Trophoblast cell (in vitro differentiated cells and primary cell): ENCODE results near the gene ABLIM3.
A peak's percentile ranks its signal among the peaks of the same experiment; 100 is the strongest.

Experiments
- DNase-seq, 2 donors: peaks; one replicate each; pipeline ENCODE4 v3.0.0-alpha.2; 2016
- H2AFZ ChIP-seq: 2 replicates; pipeline ENCODE4 v1.6.1; 2013; ENCODE audit warnings: low read length, moderate library complexity, mild to moderate bottlenecking; ENCODE audit not compliant: insufficient read depth, poor library complexity
- H2AK5ac ChIP-seq: 2 replicates; pipeline ENCODE4 v1.6.1; 2013; ENCODE audit warnings: mild to moderate bottlenecking, low read length
- H2BK120ac ChIP-seq: 2 replicates; pipeline ENCODE4 v1.6.1; 2013; ENCODE audit warnings: low read length, mild to moderate bottlenecking, moderate library complexity; ENCODE audit not compliant: insufficient read depth, poor library complexity
- H2BK12ac ChIP-seq: 2 replicates; pipeline ENCODE4 v1.6.1; 2013; ENCODE audit warnings: mild to moderate bottlenecking, low read length, moderate library complexity
- H2BK5ac ChIP-seq: 2 replicates; pipeline ENCODE4 v1.6.1; 2013; ENCODE audit warnings: low read length, low read depth, moderate library complexity, mild to moderate bottlenecking; ENCODE audit not compliant: poor library complexity
- H3K14ac ChIP-seq: 2 replicates; pipeline ENCODE4 v1.6.1; 2013; ENCODE audit warnings: mild to moderate bottlenecking, low read length
- H3K18ac ChIP-seq: 2 replicates; pipeline ENCODE4 v1.6.1; 2013; ENCODE audit warnings: mild to moderate bottlenecking, low read length
- H3K23ac ChIP-seq: 2 replicates; pipeline ENCODE4 v1.6.1; 2013; ENCODE audit warnings: low read length
- H3K27ac ChIP-seq: 2 replicates; pipeline ENCODE4 v1.5.1; 2013; ENCODE audit warnings: low read depth, mild to moderate bottlenecking, inconsistent platforms, low read length, moderate library complexity
- H3K27me3 ChIP-seq: 2 replicates; pipeline ENCODE4 v1.6.1; 2013; ENCODE audit warnings: inconsistent platforms, mild to moderate bottlenecking, low read length, moderate library complexity; ENCODE audit not compliant: insufficient read depth
- H3K36me3 ChIP-seq, 2 experiments: 1 replicate in 1 of 2; 2 replicates in 1 of 2; pipeline ENCODE4 v1.6.1; 2013; ENCODE audit warnings: low read length in 2 of 2, mild to moderate bottlenecking in 2 of 2, moderate library complexity in 1 of 2; ENCODE audit not compliant: insufficient read depth in 2 of 2, control insufficient read depth in 1 of 2
- H3K4ac ChIP-seq: 2 replicates; pipeline ENCODE4 v1.6.1; 2013; ENCODE audit warnings: low read depth, mild to moderate bottlenecking, low read length, moderate library complexity
- H3K4me1 ChIP-seq, 2 experiments: 1 replicate in 1 of 2; 2 replicates in 1 of 2; pipeline ENCODE4 v1.6.1; 2013; ENCODE audit warnings: low read length in 2 of 2, mild to moderate bottlenecking in 2 of 2, moderate library complexity in 1 of 2; ENCODE audit not compliant: insufficient read depth in 2 of 2, control insufficient read depth in 1 of 2
- H3K4me2 ChIP-seq: 2 replicates; pipeline ENCODE4 v1.6.1; 2013; ENCODE audit warnings: inconsistent platforms, mild to moderate bottlenecking, low read length, moderate library complexity
- H3K4me3 ChIP-seq: 2 replicates; pipeline ENCODE4 v1.5.1; 2013; ENCODE audit warnings: mild to moderate bottlenecking, low read depth, low read length, inconsistent platforms
- H3K79me1 ChIP-seq: one replicate; pipeline ENCODE4 v1.6.1; 2013; ENCODE audit warnings: low read length
- H3K79me2 ChIP-seq: 2 replicates; pipeline ENCODE4 v1.6.1; 2013; ENCODE audit warnings: low read length, mild to moderate bottlenecking; ENCODE audit not compliant: control insufficient read depth, insufficient read depth, poor library complexity
- H3K9ac ChIP-seq: 2 replicates; pipeline ENCODE4 v1.6.1; 2013; ENCODE audit warnings: mild to moderate bottlenecking, low read length
- H3K9me3 ChIP-seq: 2 replicates; pipeline ENCODE4 v1.6.1; 2013; ENCODE audit warnings: low read depth, mild to moderate bottlenecking, control low read depth, inconsistent platforms, low read length; ENCODE audit not compliant: insufficient read depth
- H4K12ac ChIP-seq: 2 replicates; pipeline ENCODE4 v1.6.1; 2013; ENCODE audit warnings: low read depth, mild to moderate bottlenecking, low read length, moderate library complexity
- H4K8ac ChIP-seq: 2 replicates; pipeline ENCODE4 v1.6.1; 2013; ENCODE audit warnings: low read depth, mild to moderate bottlenecking, low read length, moderate library complexity
- H4K91ac ChIP-seq: one replicate; pipeline ENCODE4 v1.6.1; 2013; ENCODE audit warnings: low read depth, mild to moderate bottlenecking, low read length, moderate library complexity
- WGBS: extraction: QIAGEN DNeasy Blood & Tissue Kit; methylation state at CpG from one replicate; pipeline ENCODE4 v1.1.7; 2013; ENCODE audit warnings: missing lambda C conversion rate; ENCODE audit not compliant: insufficient read length, insufficient coverage; ENCODE audit errors: extremely low coverage; 5-methylcytosine and 5-hydroxymethylcytosine counted together

The ABLIM3 gene

DNA sequence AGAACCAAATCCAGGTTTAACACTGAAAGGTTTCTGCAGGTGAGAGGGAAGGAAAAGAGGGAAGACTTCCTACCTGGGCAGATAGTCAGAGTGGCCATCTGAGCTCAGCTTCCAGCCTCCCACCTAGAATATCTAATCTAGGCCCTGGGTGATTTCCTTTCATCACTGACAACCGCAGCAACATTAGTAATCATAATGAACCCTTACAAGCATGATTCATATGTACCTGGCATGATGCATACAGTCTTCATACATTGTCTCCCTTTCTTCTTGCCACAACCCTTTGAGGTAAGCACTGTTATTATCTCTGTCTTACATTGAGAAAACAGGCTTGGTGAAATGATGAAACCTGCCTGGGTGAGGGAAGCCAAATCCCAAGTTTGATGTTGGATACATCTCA is 143.9 kb downstream of the ABLIM3 start:
- no peak overlapping the region for H3K27ac ChIP-seq
- H2AFZ ChIP-seq, result no peak overlapping the region
- peaks cover 4% of the 10 kb centered on the region for H3K9me3 ChIP-seq
- no peak overlapping the region for H4K8ac ChIP-seq
- H2BK5ac ChIP-seq, result no peak overlapping the region
- H3K4me3 ChIP-seq, result no peak overlapping the region
- H2AK5ac ChIP-seq, result no peak overlapping the region
- no peaks in the 10 kb centered on the region for H3K36me3 ChIP-seq
- H3K79me1 ChIP-seq, result no peaks in the 10 kb centered on the region
- no peak overlapping the region for H4K91ac ChIP-seq
- no peaks in the 10 kb centered on the region for H3K79me2 ChIP-seq
- no peak overlapping the region for H3K14ac ChIP-seq
- no peak overlapping the region for H3K9ac ChIP-seq
- H2BK12ac ChIP-seq, result no peak overlapping the region
- no peak overlapping the region for H3K18ac ChIP-seq
- no peak overlapping the region for H4K12ac ChIP-seq
- no peaks in the 10 kb centered on the region for H3K27me3 ChIP-seq
- H3K4me1 ChIP-seq, result peaks cover 0 to 13% of the 10 kb centered on the region in 2 experiments
- H3K23ac ChIP-seq, result no peak overlapping the region
- H2BK120ac ChIP-seq, result no peak overlapping the region
- no peak for DNase-seq
- no peak overlapping the region for H3K4me2 ChIP-seq
- no CpG with 5 or more reads among the region's 1 CpG for WGBS
- no peak overlapping the region for H3K4ac ChIP-seq

GRCh38 chr5:149288436-149288835 is 147.1 kb downstream of the ABLIM3 start:
- H3K4me1 ChIP-seq, result peaks cover 0 to 3% of the 10 kb centered on the region in 2 experiments
- H3K18ac ChIP-seq, result no peak overlapping the region
- no peak overlapping the region for H2AK5ac ChIP-seq
- no peak overlapping the region for H4K12ac ChIP-seq
- no peak overlapping the region for H2BK12ac ChIP-seq
- no peak overlapping the region for H3K23ac ChIP-seq
- H3K27ac ChIP-seq, result no peak overlapping the region
- no peak overlapping the region for H3K4ac ChIP-seq
- H2BK5ac ChIP-seq, result no peak overlapping the region
- no peak overlapping the region for H3K4me3 ChIP-seq
- no peak overlapping the region for H4K91ac ChIP-seq
- no CpG with 5 or more reads among the region's 8 CpGs for WGBS
- no peaks in the 10 kb centered on the region for H3K27me3 ChIP-seq
- no peak overlapping the region for H2BK120ac ChIP-seq
- H4K8ac ChIP-seq, result no peak overlapping the region
- H3K4me2 ChIP-seq, result no peak overlapping the region
- DNase-seq, result peak in 1 of 2 donors; percentile 36
- H3K9me3 ChIP-seq, result peaks cover 4% of the 10 kb centered on the region
- H3K14ac ChIP-seq, result no peak overlapping the region
- no peaks in the 10 kb centered on the region for H3K36me3 ChIP-seq
- peak overlapping the region; percentile 27 for H2AFZ ChIP-seq
- H3K79me1 ChIP-seq, result no peaks in the 10 kb centered on the region
- no peak overlapping the region for H3K9ac ChIP-seq
- H3K79me2 ChIP-seq, result no peaks in the 10 kb centered on the region

DNA sequence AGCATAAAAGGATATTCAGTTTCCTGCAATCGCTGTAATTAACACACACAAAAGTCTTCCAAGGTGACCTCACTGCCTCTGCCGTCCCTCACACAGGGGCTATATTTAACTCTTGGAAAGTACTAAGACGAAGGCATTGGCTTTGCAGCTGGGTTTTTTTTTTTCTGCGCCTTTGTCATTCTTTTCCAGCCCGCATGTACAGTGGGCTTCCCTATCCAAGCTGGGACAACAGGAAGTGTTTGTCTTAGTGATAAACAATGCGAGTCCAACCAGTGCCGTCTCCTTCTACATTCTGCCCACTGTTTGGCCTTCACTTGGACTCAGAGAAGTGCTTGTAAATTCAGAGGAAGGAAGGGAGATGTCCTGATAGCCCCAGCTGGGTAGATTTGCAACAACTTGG is 148.0 kb downstream of the ABLIM3 start:
- no peak overlapping the region for H2AK5ac ChIP-seq
- H3K36me3 ChIP-seq, result no peaks in the 10 kb centered on the region
- H4K91ac ChIP-seq, result no peak overlapping the region
- H3K18ac ChIP-seq, result no peak overlapping the region
- H3K14ac ChIP-seq, result no peak overlapping the region
- H3K9ac ChIP-seq, result no peak overlapping the region
- H4K8ac ChIP-seq, result no peak overlapping the region
- peaks cover 0 to 3% of the 10 kb centered on the region in 2 experiments for H3K4me1 ChIP-seq
- H3K27ac ChIP-seq, result no peak overlapping the region
- peak; percentile 57 to 87 for DNase-seq
- no peak overlapping the region for H2BK12ac ChIP-seq
- no peaks in the 10 kb centered on the region for H3K79me1 ChIP-seq
- H3K9me3 ChIP-seq, result peaks cover 4% of the 10 kb centered on the region
- no peak overlapping the region for H3K4me3 ChIP-seq
- no CpG with 5 or more reads among the region's 7 CpGs for WGBS
- H2BK5ac ChIP-seq, result no peak overlapping the region
- no peak overlapping the region for H3K4ac ChIP-seq
- H3K4me2 ChIP-seq, result no peak overlapping the region
- no peak overlapping the region for H4K12ac ChIP-seq
- H2BK120ac ChIP-seq, result no peak overlapping the region
- no peak overlapping the region for H3K23ac ChIP-seq
- H3K79me2 ChIP-seq, result no peaks in the 10 kb centered on the region
- peak overlapping the region; percentile 10 for H2AFZ ChIP-seq
- no peaks in the 10 kb centered on the region for H3K27me3 ChIP-seq

DNA sequence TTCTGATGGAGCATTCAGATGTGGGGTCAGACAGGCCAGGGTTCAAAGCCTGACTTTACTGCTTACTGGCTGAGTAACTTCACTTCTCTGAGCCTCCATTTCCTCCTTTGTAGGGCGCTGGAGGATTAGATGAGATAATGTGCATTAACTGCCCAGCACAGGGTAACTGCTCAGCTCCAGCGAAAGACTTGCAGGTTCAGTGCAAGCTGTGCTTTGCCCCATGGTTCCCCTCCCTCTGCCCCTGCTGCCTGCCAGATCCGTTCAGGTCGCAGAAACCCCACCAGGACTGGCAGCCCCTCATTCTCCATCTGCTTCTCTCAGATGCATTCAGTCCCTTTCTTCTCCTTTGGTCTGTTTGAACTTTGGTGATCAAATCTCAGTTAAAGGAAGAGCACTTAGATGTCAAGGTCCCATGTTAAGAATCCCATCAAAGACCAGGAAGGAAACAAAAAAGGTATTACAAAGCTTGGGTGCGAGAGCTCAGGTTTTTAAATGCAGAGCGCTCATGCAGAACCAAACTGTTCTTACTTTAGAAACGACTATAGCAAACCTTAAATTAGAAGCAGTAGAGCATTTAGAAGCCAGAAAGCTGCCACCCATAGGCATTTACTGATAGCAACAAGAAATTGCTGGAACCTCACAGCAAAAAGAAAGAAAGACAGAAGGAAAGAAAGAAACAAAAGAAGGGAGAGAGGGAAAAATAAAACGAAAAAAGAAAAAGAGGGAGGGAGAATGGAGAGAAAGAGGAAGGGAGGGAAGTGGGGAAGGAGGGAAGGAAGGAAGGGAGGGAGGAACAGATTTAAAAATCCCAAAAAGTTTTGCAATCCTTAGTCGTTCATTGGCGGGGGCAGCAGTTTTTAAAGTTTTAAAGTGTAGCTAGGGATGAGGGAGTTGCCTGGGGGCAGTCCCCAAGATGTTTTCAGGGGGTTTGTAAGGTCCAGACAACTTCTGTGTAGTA is 153.9 kb downstream of the ABLIM3 start:
- Histone ChIP-seq H3K4me2 (no peak overlapping the region), H2BK120ac (no peak overlapping the region), H3K79me1 (peaks cover 6% of the 10 kb centered on the region), H4K91ac (no peak overlapping the region), H3K79me2 (no peaks in the 10 kb centered on the region), H3K4me1 (peaks cover 9 to 13% of the 10 kb centered on the region in 2 experiments), H3K18ac (no peak overlapping the region), H2AK5ac (no peak overlapping the region), H3K27ac (no peak overlapping the region), H3K36me3 (no peaks in the 10 kb centered on the region), H3K27me3 (no peaks in the 10 kb centered on the region), H2AFZ (no peak overlapping the region), H3K4me3 (no peak overlapping the region), H4K8ac (no peak overlapping the region), H3K4ac (no peak overlapping the region), H3K9ac (no peak overlapping the region), H3K23ac (no peak overlapping the region), H3K14ac (no peak overlapping the region), H2BK5ac (no peak overlapping the region), H2BK12ac (no peak overlapping the region), H3K9me3 (no peaks in the 10 kb centered on the region), H4K12ac (no peak overlapping the region)
- DNase-seq, result no peak
- WGBS, result 91% methylated on average over 1 of the region's 10 CpGs
